B cell (primary cell): ENCODE measurements around the gene LKAAEAR1. TPM values are rescaled to one million over a fixed set of nuclear protein-coding genes. Genes with fewer than 3 reads are reported as not detected.

Source experiments
- polyA plus RNA-seq: library from polyadenylated mRNA; depleted of rRNA; stranded (reverse); fragments of >200 nt; gene quantifications from 2 replicates; pipeline ENCODE4 v1.2.3, GENCODE V29; 2012
- small RNA-seq: library from RNA; depleted of rRNA; stranded (forward); fragments of <200 nt; gene quantifications from one replicate; pipeline ENCODE3, GENCODE V24; 2012; ENCODE audit warnings: low replicate concordance, low read depth; ENCODE audit not compliant: insufficient read length
- total RNA-seq, 2 donors: library from RNA; stranded (reverse); fragments of 120-200 nt in 1 of 2; gene quantifications; 1 replicate in 1 of 2; 2 replicates in 1 of 2; pipeline versions ENCODE4 v1.2.3 to v1.2.4, GENCODE V29; 2013 to 2022

The LKAAEAR1 gene
- total and polyA plus RNA-seq, 2 donors (not counting 1 experiment from before 2014, with no cell fraction given), result 1.9 TPM; not detected in 1

Small RNAs within 50 kb of the gene (small RNA-seq; reads per million reads assigned to genes)
- not detected for gene AL355803.1
- gene MIR6813, result not detected

Other genes starting within 250 kb of the LKAAEAR1 start
- gene ABHD16B, start 222.9 kb downstream of the LKAAEAR1 start, total RNA-seq, result not detected in 2 replicates
- gene ABHD16B, start 222.9 kb downstream of the LKAAEAR1 start, polyA plus RNA-seq, result not detected in 2 replicates
- 41.1 and 41.3 TPM in 2 replicates for gene TPD52L2, start 219.1 kb downstream of the LKAAEAR1 start, total RNA-seq
- gene TPD52L2, start 219.1 kb downstream of the LKAAEAR1 start, polyA plus RNA-seq, result 39.9 and 45.6 TPM in 2 replicates
- gene DNAJC5, start 189.3 kb downstream of the LKAAEAR1 start, total RNA-seq, result 32.6 and 33.3 TPM in 2 replicates
- 12.2 and 13.4 TPM in 2 replicates for gene DNAJC5, start 189.3 kb downstream of the LKAAEAR1 start, polyA plus RNA-seq
- gene UCKL1, start 128.0 kb downstream of the LKAAEAR1 start, total RNA-seq, result 104 and 106 TPM in 2 replicates
- 184 and 199 TPM in 2 replicates for gene UCKL1, start 128.0 kb downstream of the LKAAEAR1 start, polyA plus RNA-seq
- gene ZNF512B, start 114.5 kb downstream of the LKAAEAR1 start, total RNA-seq, result 10.4 and 10.5 TPM in 2 replicates
- 5.5 and 8.8 TPM in 2 replicates for gene ZNF512B, start 114.5 kb downstream of the LKAAEAR1 start, polyA plus RNA-seq
- gene SAMD10, start 104.8 kb downstream of the LKAAEAR1 start, total RNA-seq, result 9.8 and 12.7 TPM in 2 replicates
- gene SAMD10, start 104.8 kb downstream of the LKAAEAR1 start, polyA plus RNA-seq, result 27.4 and 34.2 TPM in 2 replicates
- gene PRPF6, start 103.3 kb downstream of the LKAAEAR1 start, total RNA-seq, result 79.7 and 82.9 TPM in 2 replicates
- gene PRPF6, start 103.3 kb downstream of the LKAAEAR1 start, polyA plus RNA-seq, result 31.7 and 32.1 TPM in 2 replicates
- 2.5 TPM in 2 replicates for gene C20orf204, start 48.2 kb downstream of the LKAAEAR1 start, total RNA-seq
- gene C20orf204, start 48.2 kb downstream of the LKAAEAR1 start, polyA plus RNA-seq, result 0.24 and 0.39 TPM in 2 replicates
- gene SOX18, start 34.8 kb downstream of the LKAAEAR1 start, total RNA-seq, result not detected in 2 replicates
- not detected in 2 replicates for gene SOX18, start 34.8 kb downstream of the LKAAEAR1 start, polyA plus RNA-seq
- gene TCEA2, start 21.2 kb downstream of the LKAAEAR1 start, total RNA-seq, result 49.3 and 58.1 TPM in 2 replicates
- gene TCEA2, start 21.2 kb downstream of the LKAAEAR1 start, polyA plus RNA-seq, result 56.9 and 63.9 TPM in 2 replicates
- gene RGS19, start 4.9 kb downstream of the LKAAEAR1 start, total RNA-seq, result 69.4 TPM in 2 replicates
- gene RGS19, start 4.9 kb downstream of the LKAAEAR1 start, polyA plus RNA-seq, result 160 and 203 TPM in 2 replicates
- gene OPRL1, start 4.3 kb downstream of the LKAAEAR1 start, total RNA-seq, result 6.2 and 7.3 TPM in 2 replicates
- 3.1 and 3.5 TPM in 2 replicates for gene OPRL1, start 4.3 kb downstream of the LKAAEAR1 start, polyA plus RNA-seq
- gene NPBWR2, start 23.2 kb upstream of the LKAAEAR1 start, total RNA-seq, result 0.22 TPM in 1 of 2 replicates, not detected in the other
- 0.21 and 0.22 TPM in 2 replicates for gene NPBWR2, start 23.2 kb upstream of the LKAAEAR1 start, polyA plus RNA-seq
- gene MYT1, start 80.1 kb upstream of the LKAAEAR1 start, total RNA-seq, result 42.2 and 47.3 TPM in 2 replicates
- gene MYT1, start 80.1 kb upstream of the LKAAEAR1 start, polyA plus RNA-seq, result 0.49 and 0.55 TPM in 2 replicates
- gene PCMTD2, start 171.3 kb upstream of the LKAAEAR1 start, total RNA-seq, result 120 and 131 TPM in 2 replicates
- gene PCMTD2, start 171.3 kb upstream of the LKAAEAR1 start, polyA plus RNA-seq, result 39.8 and 52.1 TPM in 2 replicates